AG08396 (cell line): Measurements from ENCODE around the gene DMTF1.
"Not testable (repeated sequence)": the region's sequence is repeated elsewhere in the genome, so short reads cannot be mapped to it uniquely, and the experiment has no call there.

Source experiments
- DNase-seq: peaks from one replicate; pipeline ENCODE4 v3.0.0; 2012; ENCODE audit warnings: low spot score, mixed read lengths

DMTF1 gene

DNA sequence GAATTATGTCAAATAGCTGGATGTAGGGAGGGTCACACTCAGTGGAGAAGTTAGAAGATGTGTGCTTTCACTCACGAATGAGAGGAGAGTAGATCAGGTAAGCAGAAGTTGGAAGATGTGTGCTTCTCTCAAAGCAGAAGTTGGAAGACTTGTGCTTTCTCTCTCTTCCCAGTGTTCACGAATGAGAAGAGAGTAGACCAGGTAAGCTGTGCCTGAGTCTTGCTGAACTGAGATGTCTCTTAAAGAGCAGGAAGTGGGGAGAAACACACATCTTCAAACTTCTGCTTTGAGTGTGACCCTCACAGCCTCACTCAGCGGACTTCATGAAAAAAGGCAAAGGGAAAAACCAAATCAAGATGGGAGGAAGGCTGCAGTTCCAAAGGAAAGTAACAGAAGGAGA is 74.2 kb downstream of the DMTF1 start:
- no peak for DNase-seq

DNA sequence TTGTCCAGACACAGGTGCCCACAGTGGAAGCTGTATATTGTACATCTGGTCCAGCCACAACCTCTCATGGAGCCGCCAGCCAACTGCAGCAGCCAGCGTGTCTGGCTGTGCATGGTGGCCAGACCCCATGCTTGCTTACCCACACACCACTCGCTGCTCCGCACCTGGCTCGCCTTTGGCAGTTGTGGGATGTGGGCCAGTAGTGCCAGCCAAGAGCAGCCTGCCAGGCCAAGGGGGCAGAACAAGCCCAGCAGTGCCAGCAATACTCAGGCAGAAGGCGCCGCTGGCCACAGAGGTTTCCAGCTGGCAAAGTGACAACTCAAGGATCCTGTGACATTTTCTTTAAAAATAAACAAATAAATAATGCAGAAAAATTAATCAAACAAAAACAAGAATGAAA is 79.0 kb downstream of the DMTF1 start:
- no peak for DNase-seq

GRCh38 chr7:87231711-87232110 is 79.5 kb downstream of the DMTF1 start:
- no peak for DNase-seq

DNA sequence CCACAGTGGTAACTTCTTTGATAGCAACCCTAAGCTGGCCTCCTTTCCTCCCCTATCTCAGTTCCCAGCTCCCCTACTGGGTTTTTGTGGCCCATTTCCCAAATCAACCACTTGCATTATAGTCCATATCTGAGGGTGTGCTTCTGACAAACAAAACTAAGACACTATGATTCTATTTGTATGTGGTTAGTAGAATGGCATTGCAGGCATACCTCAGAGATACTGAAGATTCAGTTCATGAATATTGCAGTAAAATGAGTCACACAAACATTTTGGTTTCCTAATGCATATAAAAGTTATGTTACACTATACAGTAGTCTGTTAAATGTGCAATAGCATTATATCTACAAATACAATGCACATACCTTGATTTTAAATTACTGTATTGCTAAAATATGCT is 82.7 kb downstream of the DMTF1 start:
- DNase-seq: no peak

GRCh38 chr7:87238464-87239051 is 86.3 kb downstream of the DMTF1 start:
- DNase-seq: not testable (repeated sequence)

DNA sequence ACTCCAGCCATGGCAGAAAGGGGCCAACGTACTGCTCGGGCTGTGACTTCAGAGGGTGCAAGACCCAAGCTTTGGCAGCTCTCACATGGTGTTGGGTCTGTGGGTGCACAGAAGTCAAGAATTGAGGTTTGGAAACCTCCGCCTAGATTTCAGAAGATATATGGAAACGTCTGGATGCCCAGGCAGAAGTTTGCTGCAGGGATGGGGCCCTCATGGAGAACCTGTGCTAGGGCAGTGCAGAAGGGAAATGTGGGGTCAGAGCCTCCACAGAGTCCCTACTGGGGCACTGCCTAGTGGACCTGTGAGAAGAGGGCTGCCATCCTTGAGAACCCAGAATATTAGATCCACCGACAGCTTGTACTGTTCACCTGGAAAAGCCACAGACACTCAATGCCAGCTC is 93.4 kb downstream of the DMTF1 start:
- not testable (repeated sequence) for DNase-seq
